SIG-M5 (cell line): ENCODE measurements around the gene GSC2.

Experiments
- DNase-seq: peaks from one replicate; lab custom pipeline; 2025; lab: John Stamatoyannopoulos, UW

GSC2 gene

GRCh38 chr22:19149991-19150390, at the start of gene GSC2:
Gene GSC2 (minus strand): TSS chr22:19150292. CDS start chr22:19150283, 9 bp downstream.
- no peak for DNase-seq

- DNase-seq, result no peak
Measured at GRCh38 chr22:19199479-19199878, 49.4 kb upstream of the GSC2 start.

GRCh38 chr22:19197997-19198865, 48.1 kb upstream of the GSC2 start:
- DNase-seq, result no peak

- DNase-seq, result no peak
Measured at GRCh38 chr22:19196841-19197612, 46.9 kb upstream of the GSC2 start.

GRCh38 chr22:19195796-19196731, 46.0 kb upstream of the GSC2 start:
- no peak for DNase-seq

- DNase-seq, result no peak
Measured at GRCh38 chr22:19194766-19195536, 44.9 kb upstream of the GSC2 start.

GRCh38 chr22:19193879-19194278, 43.8 kb upstream of the GSC2 start:
- no peak for DNase-seq

GRCh38 chr22:19187716-19188563, 37.8 kb upstream of the GSC2 start:
- DNase-seq, result no peak

- no peak for DNase-seq
Measured at GRCh38 chr22:19184276-19184997, 34.3 kb upstream of the GSC2 start.

GRCh38 chr22:19183216-19183615, 33.1 kb upstream of the GSC2 start:
- DNase-seq, result no peak

GRCh38 chr22:19182472-19183157, 32.5 kb upstream of the GSC2 start:
- no peak for DNase-seq

GRCh38 chr22:19181786-19182471, 31.8 kb upstream of the GSC2 start:
- DNase-seq, result no peak

GRCh38 chr22:19180740-19181410, 30.8 kb upstream of the GSC2 start:
- no peak for DNase-seq

GRCh38 chr22:19180234-19180633, 30.1 kb upstream of the GSC2 start:
- no peak for DNase-seq

GRCh38 chr22:19179497-19180048, 29.5 kb upstream of the GSC2 start:
- no peak for DNase-seq

GRCh38 chr22:19178657-19179496, 28.8 kb upstream of the GSC2 start, which contains the start of gene SLC25A1:
Gene SLC25A1 (minus strand): TSS chr22:19178736. CDS start chr22:19178673, 63 bp downstream.
- no peak for DNase-seq
